GM11168 (cell line): ENCODE data around the gene ACTR10.

Experiments used
- in situ Hi-C: fragments of 300-500 bp; cut with MboI; formaldehyde crosslinking; loops from one replicate; pipeline ENCODE4 v1.12.0; 2022; ENCODE audit warnings: low sequenced_read_pairs; ENCODE audit not compliant: unreplicated experiment

The ACTR10 gene

GRCh38 chr14:58278177-58278576, 78.2 kb downstream of the ACTR10 start:
- in situ Hi-C loops, result no loop called here

- in situ Hi-C loops, result no loop called here
These were observed 81.2 kb downstream of the ACTR10 start for GRCh38 chr14:58280954-58281787.

- in situ Hi-C loops, result no loop called here
These were observed 82.0 kb downstream of the ACTR10 start for GRCh38 chr14:58281969-58282368.

- in situ Hi-C loops, result no loop called here
These were observed 83.1 kb downstream of the ACTR10 start for GRCh38 chr14:58282925-58283593.

GRCh38 chr14:58283730-58284129, 83.8 kb downstream of the ACTR10 start:
- in situ Hi-C loops, result no loop called here

- in situ Hi-C loops, result no loop called here
These were observed 85.2 kb downstream of the ACTR10 start for GRCh38 chr14:58285132-58285531.
